GM12878 (cell line): ENCODE results near the gene FLAD1. TPM values are rescaled to one million over a fixed set of nuclear protein-coding genes. Genes with fewer than 3 reads are reported as not detected.

Source experiments
- ATF2 ChIP-seq: IDR thresholded peaks from 2 replicates; pipeline ENCODE4 v1.6.1; 2012; ENCODE audit warnings: low read length, inconsistent platforms
- CBX5 ChIP-seq: sonication (generic); IDR thresholded peaks from 2 replicates; pipeline ENCODE4 v1.6.1; 2016; ENCODE audit warnings: low read depth, moderate library complexity, mild to moderate bottlenecking, inconsistent platforms
- CUX1 ChIP-seq: IDR thresholded peaks from 2 replicates; pipeline ENCODE4 v1.6.1; 2012; ENCODE audit warnings: improper control_type of control experiment, low read depth, low read length; ENCODE audit not compliant: insufficient replicate concordance
- EGR1 ChIP-seq, 2 experiments: IDR thresholded peaks; 1 replicate in 1 of 2; 2 replicates in 1 of 2; pipeline ENCODE4 v1.6.1; 2011 to 2012; ENCODE audit warnings: low read depth in 2 of 2, low read length in 2 of 2, borderline replicate concordance in 1 of 2, mild to moderate bottlenecking in 1 of 2, moderate library complexity in 1 of 2
- ETV6 ChIP-seq, 2 experiments: fragments of 450-650 bp in 1 of 2; IDR thresholded peaks in 1 of 2; conservative IDR thresholded peaks in 1 of 2; 2 replicates each; pipeline ENCODE4 v1.6.1; 2014; ENCODE audit warnings: antibody characterized with exemption in 1 of 2, borderline replicate concordance in 1 of 2, low read depth in 1 of 2, mild to moderate bottlenecking in 1 of 2, moderate library complexity in 1 of 2
- GABPA ChIP-seq: IDR thresholded peaks from 2 replicates; pipeline ENCODE4 v1.6.1; 2014; ENCODE audit warnings: antibody characterized with exemption, low read depth, mild to moderate bottlenecking, inconsistent platforms
- GATAD2B ChIP-seq: fragments of 450-650 bp; conservative IDR thresholded peaks from 2 replicates; pipeline ENCODE4 v1.6.1; 2017; ENCODE audit warnings: low read depth, mild to moderate bottlenecking, moderate library complexity
- HDAC6 ChIP-seq: fragments of 200-600 bp; sonication (generic); IDR thresholded peaks from one replicate; pipeline ENCODE4 v1.8.0; 2017; ENCODE audit warnings: antibody characterized with exemption; ENCODE audit not compliant: unreplicated experiment
- MEF2A ChIP-seq: IDR thresholded peaks from 2 replicates; pipeline ENCODE4 v1.6.1; 2011; ENCODE audit warnings: low read depth, mild to moderate bottlenecking, low read length, moderate library complexity; ENCODE audit not compliant: insufficient read depth
- MLLT1 ChIP-seq: fragments of 450-650 bp; IDR thresholded peaks from 2 replicates; pipeline ENCODE4 v1.6.1; 2016; ENCODE audit warnings: mild to moderate bottlenecking
- MTA2 ChIP-seq: fragments of 450-650 bp; IDR thresholded peaks from 2 replicates; pipeline ENCODE4 v1.6.1; 2016; ENCODE audit warnings: low read depth, mild to moderate bottlenecking, moderate library complexity
- NFYA ChIP-seq: IDR thresholded peaks from 2 replicates; pipeline ENCODE4 v1.6.1; 2011; ENCODE audit warnings: low read depth, mild to moderate bottlenecking, low read length, improper control_type of control experiment, borderline replicate concordance
- POLR2AphosphoS5 ChIP-seq: IDR thresholded peaks from 2 replicates; pipeline ENCODE4 v1.6.1; 2011; ENCODE audit warnings: mild to moderate bottlenecking, low read length, inconsistent platforms
- RCOR1 ChIP-seq: conservative IDR thresholded peaks from 2 replicates; pipeline ENCODE4 v1.6.1; 2012; ENCODE audit warnings: low read depth, low read length, improper control_type of control experiment
- SP1 ChIP-seq: IDR thresholded peaks from one replicate; pipeline ENCODE4 v1.6.1; 2011; ENCODE audit warnings: low read depth, low read length
- STAT1 ChIP-seq: fragments of 450-650 bp; conservative IDR thresholded peaks from 2 replicates; pipeline ENCODE4 v1.6.1; 2014; ENCODE audit warnings: antibody characterized with exemption, mild to moderate bottlenecking
- TCF3 ChIP-seq: IDR thresholded peaks from 2 replicates; pipeline ENCODE4 v1.6.1; 2012; ENCODE audit warnings: low read depth, mild to moderate bottlenecking, low read length, borderline replicate concordance; ENCODE audit not compliant: insufficient read depth
- USF1 ChIP-seq: IDR thresholded peaks from 2 replicates; pipeline ENCODE4 v1.6.1; 2011; ENCODE audit warnings: borderline replicate concordance, low read depth, mild to moderate bottlenecking, moderate library complexity, mixed read lengths, low read length; ENCODE audit not compliant: insufficient read depth; ENCODE audit errors: extremely low read length
- ZNF207 ChIP-seq: fragments of 450-650 bp; IDR thresholded peaks from 2 replicates; pipeline ENCODE4 v1.6.1; 2014; ENCODE audit warnings: antibody characterized with exemption, mild to moderate bottlenecking, borderline replicate concordance
- polyA plus RNA-seq, 11 experiments: library from polyadenylated mRNA; depleted of rRNA in 4 of 11; unstranded in 6 of 11; stranded (reverse) in 5 of 11; fragments of >200 nt; fragmentation: Nextera tagmentation in 4 of 11; fragmentation: Illumina TruSeq in 1 of 11; extraction: Ambion mirVana in 4 of 11; extraction: Trizol in 1 of 11; gene quantifications; 1 replicate in 1 of 11; 2 replicates in 10 of 11; pipeline versions ENCODE4 v1.2.1 to v1.2.3, GENCODE V29; 2011 to 2016; ENCODE audit warnings: inconsistent platforms in 2 of 11, missing spikeins in 2 of 11, low read depth in 1 of 11
- total RNA-seq, 4 experiments: library from RNA; depleted of rRNA in 3 of 4; stranded (reverse); fragments of >200 nt in 3 of 4; fragmentation: Illumina TruSeq in 1 of 4; extraction: Trizol in 1 of 4; gene quantifications; 2 replicates each; pipeline versions ENCODE4 v1.2.1 to v1.2.3, GENCODE V29; 2013 to 2021

Gene FLAD1
- total and polyA plus RNA-seq, 10 of the 15 experiments (the other 5 are each of a cell fraction or from before 2014, with no cell fraction given) = 22.9 to 93.4 (median 56.6) TPM

- TF ChIP-seq CBX5 (no peak), SP1 (peak; percentile 77), MEF2A (no peak), ETV6 (conservative IDR thresholded peaks at IDR 0.05 in 1 of 2, IDR thresholded peaks at IDR 0.05 in 1 of 2; ENCODE audit: borderline replicate concordance in 1 of 2, low read depth in 1 of 2) (0 out of 4 replicates have a peak, but pooled peaks of 1 of the 2 experiments have one; percentile 31), EGR1 (IDR thresholded peaks at IDR 0.05; ENCODE audit: borderline replicate concordance in 1 of 2, low read depth in 2 of 2, low read length in 2 of 2) (peak in 1 of 2 experiments; percentile 56; a peak in 2 of 3 replicates), ATF2 (no peak), TCF3 (no peak), GABPA (no peak), HDAC6 (no peak), POLR2AphosphoS5 (peak; percentile 71; the same call in 1 of the 2 replicates), CUX1 (peak; percentile 51), MTA2 (no peak; the same call in 1 of the 2 replicates), NFYA (no peak), GATAD2B (no peak), RCOR1 (no peak), USF1 (no peak), ZNF207 (peak; percentile 81; the same call in 1 of the 2 replicates), STAT1 (no peak), MLLT1 (no peak; the same call in 1 of the 2 replicates)
These were observed 45.8 kb upstream of the FLAD1 start (continued) for GRCh38 chr1:154937085-154937987.
